K562 (cell line): Measurements from ENCODE around the gene HS3ST1. TPM values are rescaled to one million over a fixed set of nuclear protein-coding genes. Genes with fewer than 3 reads are reported as not detected.

Experiments used
- ATAC-seq: fragments of 200-7000 bp; cut with Tn5 transposase; 3 replicates; pipeline ENCODE4 v1.9.1; 2020; ENCODE audit warnings: moderate library complexity
- BruUV-seq: library from RNA; stranded (reverse); fragments of 400-500 nt; replicated peaks from 2 replicates; lab custom pipeline; 2021; lab: Mats Ljungman, UMichigan
- CTCF ChIA-PET: fragments of 300-600 bp; formaldehyde crosslinking; extraction: SDS; loops from one replicate; lab custom pipeline; 2021; ENCODE audit warnings: low intra/inter-chr PET ratio; lab: Yijun Ruan, JAX
- POLR2A ChIA-PET: fragments of 300-600, 350-650 bp; sonication (Branson Sonifier 250); formaldehyde crosslinking; extraction: SDS; loops from one replicate; lab custom pipeline; 2021; ENCODE audit warnings: antibody characterized with exemption, inconsistent platforms; lab: Yijun Ruan, JAX
- DNase-seq, 4 experiments: peaks; one replicate each; pipeline versions ENCODE4 v3.0.0 to v3.0.0-alpha.2; 2011 to 2018; ENCODE audit warnings: low spot score in 3 of 4, mixed read lengths in 3 of 4; ENCODE audit errors: extremely low read depth in 1 of 4
- FAIRE-seq: peaks from 2 replicates; lab custom pipeline; 2011; peaks lifted over from hg19 to GRCh38; lab: Jason Lieb, UNC
- H2AFZ ChIP-seq: 2 replicates; pipeline ENCODE4 v1.6.0; 2011; ENCODE audit warnings: low read depth, low read length, control low read depth, inconsistent platforms
- H3K27ac ChIP-seq: fragments of 200-600 bp; 3 replicates; pipeline ENCODE4 v1.8.0; 2011; ENCODE audit warnings: low read depth, mild to moderate bottlenecking, control low read depth, inconsistent platforms, low read length, moderate library complexity, mixed read lengths; ENCODE audit errors: extremely low read depth
- H3K27me3 ChIP-seq, 2 experiments: fragments of 300-600 bp in 1 of 2; 2 replicates in 1 of 2; 3 replicates in 1 of 2; pipeline versions ENCODE4 v1.6.0 to v1.8.0; 2011; ENCODE audit warnings: inconsistent platforms in 2 of 2, low read length in 2 of 2, mild to moderate bottlenecking in 1 of 2, mixed read lengths in 1 of 2, moderate library complexity in 1 of 2; ENCODE audit not compliant: control insufficient read depth in 2 of 2, insufficient read depth in 2 of 2
- H3K36me3 ChIP-seq: fragments of 300-600 bp; 3 replicates; pipeline ENCODE4 v1.8.0; 2011; ENCODE audit warnings: mild to moderate bottlenecking, low read length, inconsistent platforms; ENCODE audit not compliant: control insufficient read depth, insufficient read depth
- H3K4me1 ChIP-seq, 2 experiments: fragments of 200-600 bp in 1 of 2; replicated peaks in 1 of 2; 2 replicates in 1 of 2; 3 replicates in 1 of 2; pipeline versions ENCODE4 v1.5.1 to v1.8.0; 2011; ENCODE audit warnings: inconsistent platforms in 2 of 2, low read length in 2 of 2, mild to moderate bottlenecking in 1 of 2, mixed read lengths in 1 of 2, moderate library complexity in 1 of 2; ENCODE audit not compliant: control insufficient read depth in 2 of 2, insufficient read depth in 2 of 2
- H3K4me2 ChIP-seq: 2 replicates; pipeline ENCODE4 v1.6.1; 2011; ENCODE audit warnings: low read length, control low read depth, inconsistent platforms, mixed read lengths; ENCODE audit not compliant: insufficient read depth
- H3K4me3 ChIP-seq: fragments of 200-600 bp; sonication (generic), shearing (Covaris generic); 2 replicates; pipeline ENCODE4 v1.5.1; 2016; ENCODE audit warnings: control low read depth, inconsistent platforms
- H3K79me2 ChIP-seq: fragments of 200-600 bp; 3 replicates; pipeline ENCODE4 v1.8.0; 2011; ENCODE audit warnings: low read length, inconsistent platforms; ENCODE audit not compliant: control insufficient read depth, insufficient read depth
- H3K9ac ChIP-seq, 2 experiments: 2 replicates each; pipeline versions ENCODE4 v1.6.0 to v1.6.1; 2011; ENCODE audit warnings: low read depth in 2 of 2, low read length in 2 of 2, control low read depth in 1 of 2, inconsistent platforms in 1 of 2, mild to moderate bottlenecking in 1 of 2, mixed read lengths in 1 of 2; ENCODE audit not compliant: insufficient read depth in 1 of 2
- H3K9me1 ChIP-seq: one replicate; pipeline ENCODE4 v1.6.0; 2011; ENCODE audit warnings: inconsistent platforms, mild to moderate bottlenecking, low read length, moderate library complexity; ENCODE audit not compliant: control insufficient read depth, insufficient read depth
- H3K9me3 ChIP-seq: replicated peaks from 2 replicates; pipeline ENCODE4 v1.5.1; 2011; ENCODE audit warnings: low read depth, low read length, inconsistent platforms; ENCODE audit not compliant: control insufficient read depth, insufficient read depth
- H4K20me1 ChIP-seq: replicated peaks from 2 replicates; pipeline ENCODE4 v1.6.1; 2011; ENCODE audit warnings: low read length, inconsistent platforms, mixed read lengths; ENCODE audit not compliant: control insufficient read depth, insufficient read depth
- BCLAF1 ChIP-seq, 2 experiments: fragments of 450-650 bp in 1 of 2; IDR thresholded peaks; 2 replicates each; pipeline ENCODE4 v1.6.1; 2011 to 2017; ENCODE audit warnings: low read depth in 2 of 2, antibody characterized with exemption in 1 of 2, borderline replicate concordance in 1 of 2, low read length in 1 of 2, mild to moderate bottlenecking in 1 of 2, mixed read lengths in 1 of 2; ENCODE audit not compliant: control insufficient read depth in 1 of 2
- CAMTA2 ChIP-seq: fragments of 250-450 bp; sonication (Bioruptor Pico); conservative IDR thresholded peaks from 2 replicates; pipeline ENCODE4 v1.5.1; 2022
- CTBP1 ChIP-seq: fragments of 450-650 bp; IDR thresholded peaks from 2 replicates; pipeline ENCODE4 v1.6.1; 2016; ENCODE audit warnings: borderline replicate concordance
- FIP1L1 ChIP-seq: fragments of 200-400 bp; formaldehyde crosslinking; IDR thresholded peaks from 2 replicates; pipeline ENCODE4 v1.6.1; 2018; ENCODE audit warnings: mild to moderate bottlenecking, low read depth, low read length; ENCODE audit not compliant: poor library complexity, severe bottlenecking
- FOXP1 ChIP-seq: sonication (generic); formaldehyde crosslinking; IDR thresholded peaks from 2 replicates; pipeline ENCODE4 v1.8.0; 2022; ENCODE audit warnings: mild to moderate bottlenecking, missing genetic modification reagents
- GATAD2B ChIP-seq: fragments of 450-650 bp; IDR thresholded peaks from 2 replicates; pipeline ENCODE4 v1.6.1; 2017; ENCODE audit warnings: mild to moderate bottlenecking, borderline replicate concordance
- HDAC6 ChIP-seq: IDR thresholded peaks from 2 replicates; pipeline ENCODE4 v1.6.1; 2012; ENCODE audit warnings: low read depth, mild to moderate bottlenecking, control low read depth, inconsistent platforms, low read length, moderate library complexity
- NCOA2 ChIP-seq, 2 experiments: fragments of 450-650 bp; IDR thresholded peaks; 2 replicates each; pipeline ENCODE4 v1.6.1; 2018; ENCODE audit warnings: mild to moderate bottlenecking in 2 of 2, moderate library complexity in 1 of 2; ENCODE audit not compliant: partially characterized antibody in 2 of 2
- NFXL1 ChIP-seq: fragments of 450-650 bp; formaldehyde crosslinking; IDR thresholded peaks from 2 replicates; pipeline ENCODE4 v1.4.0; 2021; ENCODE audit warnings: mild to moderate bottlenecking
- SP1 ChIP-seq: sonication (generic); formaldehyde crosslinking; IDR thresholded peaks from 2 replicates; pipeline ENCODE4 v1.8.1; 2022; ENCODE audit warnings: mild to moderate bottlenecking, missing genetic modification reagents
- WGBS: fragments of 100-300 bp; shearing (Covaris generic); methylation state at CpG from one replicate; pipeline ENCODE4 v1.1.6; 2016; ENCODE audit warnings: low coverage, mixed read lengths; ENCODE audit not compliant: insufficient coverage; ENCODE audit errors: missing lambda C conversion rate; 5-methylcytosine and 5-hydroxymethylcytosine counted together
- in situ Hi-C: fragments of 300-500 bp; cut with MboI; formaldehyde crosslinking; loops from 4 replicates; pipeline ENCODE4 v1.15.0; 2018; ENCODE audit warnings: inconsistent platforms, mixed read lengths
- intact Hi-C: fragments of 100-400 bp; cut with micrococcal nuclease; formaldehyde crosslinking; loops from 2 replicates; pipeline ENCODE4 v1.14.2; 2022
- polyA plus RNA-seq, 8 experiments: library from polyadenylated mRNA; depleted of rRNA in 4 of 8; stranded (reverse) in 5 of 8; unstranded in 3 of 8; fragments of >200 nt; fragmentation: Nextera tagmentation in 2 of 8; fragmentation: Illumina TruSeq in 1 of 8; extraction: Ambion mirVana in 2 of 8; extraction: Trizol in 1 of 8; gene quantifications; 2 replicates each; pipeline versions ENCODE4 v1.2.1 to v1.2.3, GENCODE V29; 2011 to 2014; ENCODE audit warnings: inconsistent platforms in 1 of 8, missing spikeins in 1 of 8
- total RNA-seq, 7 experiments: library from RNA; depleted of rRNA in 6 of 7; stranded (reverse); fragments of >200 nt in 6 of 7; fragmentation: Illumina TruSeq in 2 of 7; extraction: Trizol in 2 of 7; gene quantifications; 2 replicates each; pipeline versions ENCODE4 v1.2.1 to v1.2.3, GENCODE V29; 2011 to 2021; ENCODE audit warnings: low replicate concordance in 1 of 7
- TF ChIP-seq, protein P1 (sequence below), 3 experiments: fragments of 200-800 bp in 1 of 3; sonication (Bioruptor generic) in 1 of 3; sonication (generic) in 1 of 3; formaldehyde crosslinking in 1 of 3; IDR thresholded peaks; 2 replicates each; pipeline versions ENCODE4 v1.6.1 to v1.8.0; 2016 to 2022; ENCODE audit warnings: mild to moderate bottlenecking in 2 of 3, missing compliant biosample characterization in 2 of 3, missing genetic modification characterization in 2 of 3, missing genetic modification reagents in 1 of 3
- TF ChIP-seq, protein P2 (sequence below): fragments of 450-650 bp; IDR thresholded peaks from 2 replicates; pipeline ENCODE4 v1.6.1; 2018; ENCODE audit not compliant: partially characterized antibody

The HS3ST1 gene
- total and polyA plus RNA-seq, 9 of the 15 experiments (the other 6 are each of a cell fraction or from before 2014, with no cell fraction given) = 0.02 TPM; not detected in 8

- TF ChIP-seq HDAC6 (no peak), CTBP1 (no peak)
Measured at GRCh38 chr4:11446155-11446811, 17.6 kb upstream of the HS3ST1 start (continued).

- no peak overlapping the region for H3K4me2 ChIP-seq
- H3K9me3 ChIP-seq = no peaks in the 10 kb centered on the region
- intact Hi-C loops (no loop called here), in situ Hi-C loops (no loop called here)
- no peak overlapping the region for H3K9ac ChIP-seq
- no peaks in the 10 kb centered on the region for H3K79me2 ChIP-seq
- no peaks in the 10 kb centered on the region for H3K36me3 ChIP-seq
- POLR2A ChIA-PET = no interaction called here
- H3K4me3 ChIP-seq = no peak overlapping the region
- BruUV-seq = no TSS peak
- ATAC-seq (no peak), FAIRE-seq (no peak), DNase-seq (no peak)
- H3K9me1 ChIP-seq = no peaks in the 10 kb centered on the region
- no peaks in the 10 kb centered on the region for H4K20me1 ChIP-seq
- H3K27me3 ChIP-seq = no peaks in the 10 kb centered on the region
- H2AFZ ChIP-seq = no peak overlapping the region
- CTCF ChIA-PET = no interaction called here
- WGBS = 0% methylated on average over 1 of the region's 1 CpG
- H3K27ac ChIP-seq = no peak overlapping the region
- H3K4me1 ChIP-seq = no peaks in the 10 kb centered on the region
- no peak for TF ChIP-seq CAMTA2 (CRISPR knock-in tag)
- no peak for TF ChIP-seq GATAD2B
- TF ChIP-seq, protein P1, sequence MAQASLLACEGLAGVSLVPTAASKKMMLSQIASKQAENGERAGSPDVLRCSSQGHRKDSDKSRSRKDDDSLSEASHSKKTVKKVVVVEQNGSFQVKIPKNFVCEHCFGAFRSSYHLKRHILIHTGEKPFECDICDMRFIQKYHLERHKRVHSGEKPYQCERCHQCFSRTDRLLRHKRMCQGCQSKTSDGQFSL (CRISPR knock-in tag; IDR thresholded peaks at IDR 0.05) = no peak
- TF ChIP-seq, protein P1 (tag; IDR thresholded peaks at IDR 0.05) = no peak
- TF ChIP-seq SP1 (CRISPR knock-in tag) = no peak
- no peak for TF ChIP-seq NFXL1
- no peak for TF ChIP-seq BCLAF1 (IDR thresholded peaks at IDR 0.05; ENCODE audit: borderline replicate concordance in 1 of 2, control insufficient read depth in 1 of 2, low read depth in 2 of 2, low read length in 1 of 2)
- no peak for TF ChIP-seq FIP1L1
- TF ChIP-seq, protein P2, sequence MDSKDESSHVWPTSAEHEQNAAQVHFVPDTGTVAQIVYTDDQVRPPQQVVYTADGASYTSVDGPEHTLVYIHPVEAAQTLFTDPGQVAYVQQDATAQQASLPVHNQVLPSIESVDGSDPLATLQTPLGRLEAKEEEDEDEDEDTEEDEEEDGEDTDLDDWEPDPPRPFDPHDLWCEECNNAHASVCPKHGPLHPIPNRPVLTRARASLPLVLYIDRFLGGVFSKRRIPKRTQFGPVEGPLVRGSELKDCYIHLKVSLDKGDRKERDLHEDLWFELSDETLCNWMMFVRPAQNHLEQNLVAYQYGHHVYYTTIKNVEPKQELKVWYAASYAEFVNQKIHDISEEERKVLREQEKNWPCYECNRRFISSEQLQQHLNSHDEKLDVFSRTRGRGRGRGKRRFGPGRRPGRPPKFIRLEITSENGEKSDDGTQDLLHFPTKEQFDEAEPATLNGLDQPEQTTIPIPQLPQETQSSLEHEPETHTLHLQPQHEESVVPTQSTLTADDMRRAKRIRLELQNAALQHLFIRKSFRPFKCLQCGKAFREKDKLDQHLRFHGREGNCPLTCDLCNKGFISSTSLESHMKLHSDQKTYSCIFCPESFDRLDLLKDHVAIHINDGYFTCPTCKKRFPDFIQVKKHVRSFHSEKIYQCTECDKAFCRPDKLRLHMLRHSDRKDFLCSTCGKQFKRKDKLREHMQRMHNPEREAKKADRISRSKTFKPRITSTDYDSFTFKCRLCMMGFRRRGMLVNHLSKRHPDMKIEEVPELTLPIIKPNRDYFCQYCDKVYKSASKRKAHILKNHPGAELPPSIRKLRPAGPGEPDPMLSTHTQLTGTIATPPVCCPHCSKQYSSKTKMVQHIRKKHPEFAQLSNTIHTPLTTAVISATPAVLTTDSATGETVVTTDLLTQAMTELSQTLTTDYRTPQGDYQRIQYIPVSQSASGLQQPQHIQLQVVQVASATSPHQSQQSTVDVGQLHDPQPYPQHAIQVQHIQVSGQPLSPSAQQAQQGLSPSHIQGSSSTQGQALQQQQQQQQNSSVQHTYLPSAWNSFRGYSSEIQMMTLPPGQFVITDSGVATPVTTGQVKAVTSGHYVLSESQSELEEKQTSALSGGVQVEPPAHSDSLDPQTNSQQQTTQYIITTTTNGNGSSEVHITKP = no peak
- TF ChIP-seq NCOA2 (IDR thresholded peaks at IDR 0.05; ENCODE audit: partially characterized antibody in 2 of 2) = no peak
- TF ChIP-seq FOXP1 = no peak
Measured at GRCh38 chr4:11441194-11441556, 12.5 kb upstream of the HS3ST1 start.
